CD4-positive, alpha-beta T cell treated with Interferon alpha-2 for 1 hour (primary cell): ENCODE data around the gene MOSPD3.

Experiments
- DNase-seq, 2 donors: peaks; one replicate each; pipeline ENCODE4 v3.0.0-alpha.2; 2020 to 2022

MOSPD3 gene

DNA sequence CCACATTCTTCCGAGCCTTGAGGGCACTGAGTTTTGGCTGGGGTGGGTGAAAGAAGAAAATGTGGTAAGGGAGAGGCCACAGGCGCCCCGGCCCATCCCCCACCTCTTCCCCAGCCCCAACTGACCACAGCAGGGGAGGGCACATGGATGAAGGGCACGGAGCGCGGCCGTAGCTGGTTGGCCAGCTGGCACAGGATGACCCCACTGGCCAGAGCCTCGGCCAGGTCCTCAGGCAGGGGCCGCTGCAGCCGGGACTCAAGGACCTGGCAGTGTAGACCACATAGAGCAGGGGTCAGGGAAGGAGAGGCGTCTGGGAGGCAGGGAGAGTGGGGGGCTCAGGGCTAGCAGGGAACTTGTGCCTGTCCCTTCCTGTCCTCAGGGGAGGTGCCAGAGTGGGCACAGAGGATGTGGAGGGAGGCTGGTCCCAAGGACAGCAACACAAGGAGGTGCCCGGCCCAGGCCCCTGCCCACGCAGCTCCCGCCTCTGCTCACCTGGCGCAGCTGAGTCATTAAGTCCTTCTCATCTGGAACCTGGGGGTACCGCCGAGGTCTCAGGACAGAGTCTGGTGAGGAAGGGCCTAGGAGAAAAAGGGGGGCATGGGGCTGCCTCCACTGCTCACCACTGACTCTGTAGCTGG lies 36.5 kb upstream of the MOSPD3 start:
- no peak for DNase-seq

DNA sequence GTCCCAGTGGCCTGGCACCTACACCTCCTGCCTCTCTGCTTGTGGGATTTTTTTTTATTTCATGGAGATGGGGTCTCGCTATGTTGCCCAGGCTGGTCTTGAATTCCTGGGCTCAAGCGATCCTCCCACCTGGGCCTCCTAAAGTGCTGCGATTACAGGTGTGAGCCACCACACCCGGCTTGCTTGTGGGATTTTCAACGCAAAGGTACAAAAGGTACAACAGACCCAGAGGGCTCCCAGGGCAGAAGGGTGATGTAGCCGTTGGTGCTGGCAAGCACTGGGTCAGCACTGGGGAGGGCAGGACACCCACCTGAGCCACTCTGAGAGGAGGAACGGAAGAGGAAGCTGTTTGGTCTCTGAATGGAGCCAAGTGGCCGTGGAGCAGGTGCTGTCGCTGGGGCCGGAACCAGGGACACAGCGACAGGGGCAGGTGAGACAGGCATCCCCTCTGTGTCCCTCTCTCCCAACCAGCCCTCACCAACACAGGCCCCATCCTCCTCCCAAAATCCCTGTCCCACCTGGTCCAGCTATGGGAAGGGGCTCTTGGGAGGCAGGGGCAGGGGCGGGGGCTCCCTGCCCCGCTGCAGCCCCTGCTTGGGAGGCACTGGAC lies 35.9 kb upstream of the MOSPD3 start:
- no peak for DNase-seq

DNA sequence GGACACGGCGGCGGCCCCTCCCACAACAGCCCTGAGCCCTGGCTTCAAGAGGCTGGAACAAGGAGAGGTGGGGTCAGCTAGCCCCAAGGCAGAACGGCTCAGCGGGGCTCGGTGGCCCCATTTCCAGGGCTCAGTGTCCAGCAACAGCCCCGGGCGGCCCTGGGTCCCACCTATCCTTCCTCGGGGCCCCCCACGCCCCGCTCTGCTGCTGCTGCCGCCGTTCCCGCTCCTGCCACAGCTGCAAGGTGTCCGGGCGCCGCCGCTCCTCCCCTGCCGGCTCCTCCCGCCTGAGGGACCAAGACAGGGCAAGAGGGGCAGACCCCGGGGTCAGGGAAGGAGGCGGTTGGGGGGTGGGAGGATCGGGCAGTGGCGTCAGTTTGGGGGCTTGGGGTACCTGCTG lies 35.2 kb upstream of the MOSPD3 start:
- DNase-seq: no peak

DNA sequence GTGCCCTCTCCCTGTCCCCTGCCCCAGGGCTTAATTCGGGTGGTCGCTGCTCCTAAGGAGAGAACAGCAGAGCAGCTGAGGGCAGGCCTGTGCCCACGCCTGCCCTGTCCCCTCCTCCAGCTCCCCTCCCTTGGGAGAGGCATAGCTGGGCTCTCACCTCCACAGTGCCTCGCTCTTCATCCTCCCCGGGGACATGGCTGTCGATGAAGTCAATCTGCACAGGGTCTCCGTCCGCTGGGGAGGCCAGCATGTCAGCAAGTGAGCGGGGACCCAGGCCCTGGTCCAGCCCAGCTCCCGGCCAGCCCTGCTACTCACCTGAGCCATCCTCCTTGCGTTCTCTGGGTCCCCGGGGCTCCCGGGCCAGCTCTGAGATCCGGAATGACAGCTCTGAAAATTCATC lies 34.8 kb upstream of the MOSPD3 start:
- DNase-seq: no peak

DNA sequence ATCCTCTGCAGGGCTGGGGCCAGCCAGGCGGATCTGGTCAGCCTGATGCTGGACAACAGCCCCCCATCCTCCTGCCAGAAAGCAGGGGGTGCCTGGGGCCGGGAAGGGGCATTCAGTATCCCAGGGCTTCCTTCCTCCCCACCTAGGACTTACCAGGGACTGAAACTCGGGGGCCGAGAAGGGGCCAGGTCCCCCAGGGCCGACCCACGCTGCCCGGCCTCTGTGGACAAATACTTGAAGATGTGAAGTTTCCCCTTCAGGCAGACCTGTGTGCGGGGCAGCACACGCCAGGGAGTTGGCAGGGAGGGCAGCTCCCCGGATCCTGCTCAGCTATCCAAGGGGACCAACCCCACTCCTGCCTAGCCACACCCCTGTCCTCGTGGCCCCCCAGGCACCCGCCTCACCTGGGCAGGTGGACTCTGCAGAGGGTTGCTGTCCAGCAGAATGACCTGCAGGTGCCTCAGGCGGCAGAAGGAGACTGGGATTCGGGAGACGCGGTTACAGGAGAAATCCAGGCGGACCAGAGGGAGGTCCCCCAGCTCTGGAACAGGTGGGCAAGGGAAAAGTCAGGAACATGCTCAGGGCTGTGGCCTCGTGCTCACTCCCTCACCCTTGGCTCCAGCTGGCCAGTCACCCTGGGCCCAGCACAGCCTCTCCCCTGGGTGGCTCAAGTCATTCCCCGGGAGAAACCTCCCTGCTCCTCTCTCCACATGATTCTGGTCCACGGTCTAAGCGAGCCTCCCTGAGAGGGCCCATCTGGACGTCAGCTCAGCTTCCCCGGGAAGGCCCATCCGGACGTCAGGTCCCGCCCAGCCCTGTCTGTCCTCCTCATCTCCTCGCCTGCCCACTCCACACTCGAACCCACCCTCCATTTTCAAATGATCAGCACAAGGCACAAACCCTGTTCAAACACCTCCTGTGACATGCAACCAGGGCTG lies 33.8 kb upstream of the MOSPD3 start:
- DNase-seq: no peak

DNA sequence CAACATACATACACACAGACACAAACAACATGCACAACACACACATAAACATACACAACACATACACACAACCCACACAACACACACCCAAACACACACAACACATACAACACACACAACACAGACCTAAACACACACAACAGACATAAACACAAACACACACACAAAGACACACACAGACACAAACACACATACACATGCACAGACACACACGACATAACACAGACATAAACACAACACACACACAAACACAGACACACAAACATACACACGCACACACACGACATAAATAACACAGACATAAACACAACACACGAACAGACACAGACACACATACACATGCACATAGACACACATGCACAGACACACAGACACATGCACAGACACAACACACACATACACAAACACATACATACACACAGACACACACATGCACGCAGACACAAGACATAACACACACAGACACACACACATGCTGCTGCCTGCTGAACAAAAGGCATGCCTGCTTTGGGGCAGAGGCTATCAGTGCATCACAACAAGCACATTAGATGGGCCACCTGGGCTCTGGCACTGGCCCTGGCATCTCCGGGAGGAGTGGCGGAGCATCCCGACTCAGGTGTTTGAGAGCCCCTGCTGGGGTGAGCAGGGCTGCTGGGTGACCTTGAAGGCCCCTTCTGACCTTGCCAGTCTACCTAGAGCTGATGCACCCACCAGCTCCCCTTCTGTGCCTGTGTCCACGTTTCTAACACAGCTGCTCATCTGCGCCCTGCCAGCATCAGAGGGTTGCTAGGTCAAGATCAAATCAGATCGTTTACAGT lies 31.7 kb upstream of the MOSPD3 start:
- DNase-seq: no peak

DNA sequence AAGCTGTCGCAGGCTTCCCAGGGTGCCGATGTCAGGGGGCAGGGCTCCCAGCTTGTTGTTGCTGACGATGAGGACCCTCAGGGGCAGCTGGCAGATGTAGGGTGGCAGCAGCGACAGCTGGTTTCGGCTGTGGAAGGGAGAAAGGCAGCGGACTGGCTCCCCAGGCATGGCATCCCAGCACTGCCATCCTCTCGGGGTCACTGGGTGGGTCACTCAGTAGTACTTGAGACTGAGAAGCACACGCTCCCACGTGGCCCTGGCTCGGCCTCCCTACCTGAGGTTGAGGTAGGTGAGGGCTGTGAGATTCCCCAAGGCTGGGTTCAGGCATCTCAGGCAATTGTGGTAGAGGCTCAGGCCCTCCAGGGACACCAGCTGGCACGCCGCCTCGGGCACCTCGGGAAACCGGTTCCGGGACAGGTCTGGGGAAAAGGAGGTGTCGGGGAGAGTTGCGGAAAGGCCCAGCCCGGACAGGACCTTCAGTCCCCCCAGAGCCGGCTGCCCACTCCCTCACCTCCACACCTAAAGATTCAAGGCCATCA lies 30.2 kb upstream of the MOSPD3 start:
- DNase-seq: no peak

DNA sequence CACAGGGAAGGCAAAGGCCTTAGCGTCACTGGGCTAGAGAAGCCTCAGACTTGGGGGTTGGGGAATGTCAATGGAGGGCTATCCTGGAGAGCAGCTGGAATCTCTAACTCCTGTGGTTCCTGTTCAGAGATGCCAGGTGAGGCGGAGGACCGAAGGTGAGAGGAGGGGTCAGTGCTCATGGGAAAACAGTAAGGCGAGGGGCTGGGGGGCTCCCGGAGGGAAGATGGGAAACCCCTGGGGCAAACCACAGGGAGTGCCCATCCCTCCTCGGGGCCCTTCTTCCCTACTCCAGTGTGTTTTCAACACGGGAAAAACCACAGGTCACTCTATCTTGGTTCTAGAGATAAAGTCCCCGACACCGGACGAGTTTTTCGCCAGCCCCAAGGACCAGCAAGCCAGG lies 29.7 kb upstream of the MOSPD3 start:
- no peak for DNase-seq

DNA sequence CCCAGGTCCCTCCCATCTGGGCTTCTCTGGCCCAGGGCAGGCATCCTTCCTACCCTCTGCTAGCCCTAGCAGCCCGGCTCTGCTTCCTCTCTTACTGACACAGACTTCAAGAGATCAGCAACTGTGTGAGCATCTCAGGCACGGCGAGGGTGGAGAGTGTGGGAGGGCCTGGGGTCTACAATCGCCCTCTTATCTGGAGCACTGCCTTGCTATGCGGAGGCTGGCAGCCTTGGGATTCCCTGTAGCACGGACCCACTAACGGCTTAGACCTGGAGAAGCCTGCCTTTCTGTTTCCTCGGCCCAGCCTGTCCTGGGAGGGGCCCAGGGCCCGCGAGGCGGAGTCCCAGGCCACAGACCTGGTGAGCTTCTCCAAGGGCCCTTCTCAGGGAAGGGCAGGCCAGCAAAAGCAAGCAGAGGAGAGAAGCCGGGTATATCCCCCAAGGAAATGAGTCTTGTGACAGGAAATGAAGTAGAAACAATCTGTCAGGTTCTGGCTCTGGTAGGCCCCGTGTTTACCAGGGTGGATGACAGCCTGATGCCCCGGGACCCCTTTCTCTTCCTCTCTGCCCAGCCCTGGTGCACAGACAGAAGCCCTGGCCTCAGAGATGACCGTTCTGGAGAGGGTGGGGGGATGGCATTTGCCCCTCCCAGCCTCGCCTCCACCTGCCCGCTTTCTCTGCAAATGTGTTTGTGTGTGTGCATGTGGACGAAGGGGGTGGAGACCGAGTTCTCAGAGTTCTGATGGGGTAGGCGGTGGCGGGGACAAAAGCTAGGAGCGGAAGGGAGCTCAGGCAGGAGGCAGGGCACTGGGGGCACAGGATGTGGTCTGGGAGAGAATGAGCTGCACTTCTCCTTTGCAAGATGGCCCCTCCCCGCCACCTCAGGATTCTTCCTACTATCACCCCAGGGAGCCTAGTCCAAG lies 28.9 kb upstream of the MOSPD3 start:
- DNase-seq: peak; percentile 56 to 70

DNA sequence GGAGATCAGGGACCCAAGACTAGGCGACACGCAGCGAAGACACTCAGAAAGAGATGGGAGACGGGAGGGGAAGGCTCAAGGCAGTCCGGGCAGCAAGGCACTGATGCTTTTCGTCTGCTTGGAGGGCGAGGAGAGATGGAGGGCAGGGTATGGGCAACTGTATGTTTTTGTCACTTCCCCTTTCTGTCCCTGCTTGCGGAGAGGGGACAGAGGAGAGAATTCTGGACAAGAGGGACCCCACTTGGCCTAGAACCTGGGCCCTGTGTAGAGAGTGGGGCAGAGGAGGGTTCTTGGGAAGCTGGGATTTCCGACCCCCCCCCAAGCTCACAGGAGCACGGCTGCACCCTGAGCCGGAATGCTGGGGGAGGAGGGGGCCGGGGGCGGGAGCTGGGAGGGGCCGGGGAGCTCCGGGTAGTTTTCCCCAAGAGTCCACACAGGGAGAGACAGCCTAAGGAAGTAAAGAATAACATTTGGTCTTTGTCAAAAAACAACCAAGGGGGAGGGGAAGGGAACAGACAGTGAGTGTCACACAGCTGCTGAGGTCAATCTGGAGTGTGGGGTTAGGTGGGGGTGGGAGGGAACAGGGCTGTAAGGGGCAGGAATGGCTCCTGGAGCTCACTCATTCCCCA lies 28.2 kb upstream of the MOSPD3 start:
- no peak for DNase-seq

DNA sequence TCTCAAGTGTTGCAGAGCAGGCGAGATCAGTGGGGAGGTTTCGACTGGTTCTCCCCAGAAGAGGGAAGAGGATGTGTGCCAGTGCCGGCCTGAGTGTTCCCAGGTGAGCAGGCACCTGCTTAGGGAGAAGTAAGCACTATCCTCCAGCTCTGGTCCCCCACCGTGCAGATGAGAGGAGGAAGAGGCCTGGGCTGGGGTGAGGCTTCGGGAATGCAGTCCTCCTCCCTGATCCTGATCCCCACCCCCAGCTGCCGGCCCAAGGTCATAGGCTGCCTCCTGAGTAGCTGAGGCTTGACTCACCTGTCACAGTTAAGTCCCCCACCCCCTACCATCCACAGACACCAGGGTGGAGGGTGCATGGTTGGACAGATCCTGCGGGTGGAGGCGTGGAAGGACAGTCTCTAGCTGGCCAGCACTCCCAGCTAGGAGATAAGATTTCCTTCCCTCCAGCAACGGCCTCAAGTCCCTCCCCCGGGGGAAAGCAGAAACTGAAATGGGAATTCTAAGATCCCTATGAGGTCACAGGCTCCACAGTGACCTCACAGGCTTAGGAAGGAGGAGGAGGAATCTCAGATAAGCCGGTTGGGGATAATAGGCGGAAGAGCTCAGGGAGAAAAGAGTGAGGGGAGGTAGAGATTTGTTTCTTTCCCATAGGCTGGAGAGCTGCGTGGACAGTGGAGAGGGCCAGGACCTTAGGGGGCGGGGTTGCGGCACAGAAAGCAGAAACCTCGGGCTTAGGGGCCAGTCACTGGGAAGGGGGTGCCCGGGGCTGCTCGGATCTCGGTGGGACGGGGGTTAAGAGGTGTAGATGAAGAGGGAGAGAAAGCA lies 27.4 kb upstream of the MOSPD3 start:
- DNase-seq: no peak

DNA sequence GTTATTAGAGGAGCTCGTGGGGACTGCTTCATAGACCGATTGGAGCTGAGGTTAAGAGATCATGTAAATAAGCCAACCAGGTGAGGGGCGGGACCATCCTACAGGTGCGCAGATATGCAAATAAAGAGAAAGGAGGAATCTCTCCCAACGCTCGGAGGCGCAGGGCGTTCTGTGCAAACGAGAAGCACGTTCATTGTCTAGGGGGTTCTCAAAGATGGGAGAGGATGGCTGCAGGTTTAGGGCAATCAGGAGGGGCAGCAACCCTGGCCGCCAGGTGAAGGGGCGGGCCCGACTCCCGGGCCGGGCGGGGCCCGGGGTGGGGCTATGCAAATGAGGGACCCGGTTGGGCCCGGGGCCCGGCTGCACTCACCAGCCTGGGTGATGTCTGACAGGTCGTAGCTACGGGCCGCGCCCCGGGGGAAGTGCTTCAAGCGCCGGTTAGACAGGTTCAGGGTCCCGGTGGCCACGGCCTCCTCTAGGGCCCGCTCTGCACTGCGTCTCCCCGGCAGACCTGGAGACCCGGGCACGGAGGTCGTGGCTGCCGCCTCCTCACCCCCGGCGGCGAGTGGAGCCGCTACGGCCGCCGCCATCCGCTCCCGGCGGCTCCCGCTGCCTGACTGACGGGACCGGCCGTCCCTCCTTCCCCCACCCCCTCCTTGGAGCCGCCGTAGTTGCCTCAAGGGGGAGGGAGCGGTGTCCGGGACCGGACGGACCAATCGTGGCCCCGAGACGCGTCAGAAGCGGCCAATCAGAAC lies 26.7 kb upstream of the MOSPD3 start, which contains the start of gene LRCH4:
Gene LRCH4 (minus strand): TSS at position 619 of the 755 bp plus-strand sequence. CDS start 29 bp downstream, at position 590.
- DNase-seq: peak; percentile 50 to 72

DNA sequence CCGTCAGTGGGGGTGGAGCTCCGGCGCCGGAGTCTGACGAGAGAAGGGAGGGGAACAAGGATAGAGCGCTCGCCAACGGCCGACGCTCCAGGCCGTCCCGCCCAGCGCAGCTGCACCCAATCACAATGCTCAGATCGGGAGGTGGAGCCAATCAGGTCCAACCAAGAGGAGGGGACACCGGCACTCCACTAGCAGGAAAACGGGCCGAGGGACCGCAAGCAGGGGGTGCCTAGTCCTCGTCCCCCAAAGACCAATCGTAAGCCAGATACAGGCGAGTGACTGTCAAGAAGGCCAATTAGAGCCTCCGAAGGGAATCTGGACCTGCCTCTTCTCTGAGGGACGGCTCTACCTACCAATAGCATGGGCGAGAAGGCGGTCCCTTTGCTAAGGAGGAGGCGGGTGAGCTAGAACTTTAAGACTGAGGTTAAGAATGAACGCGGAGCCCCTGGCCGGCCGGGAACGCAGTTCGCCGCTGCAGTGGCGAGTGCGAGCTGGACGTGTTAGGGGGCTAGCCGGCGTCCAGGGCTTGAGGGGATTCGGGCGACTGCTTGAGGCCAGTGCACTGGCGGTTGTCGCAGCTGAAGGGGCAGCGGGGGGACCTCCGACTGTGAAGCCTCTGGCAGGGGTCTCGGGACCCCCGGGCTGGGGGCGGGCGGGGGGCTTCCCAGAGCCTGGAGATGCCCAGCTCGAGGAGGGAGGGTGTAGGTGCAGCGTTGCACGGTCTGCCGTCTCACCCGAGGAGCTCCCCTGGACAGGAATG lies 25.9 kb upstream of the MOSPD3 start, which contains the start of gene FBXO24:
Gene FBXO24 (plus strand): TSS at position 63 of the 760 bp plus-strand sequence. CDS start 298 bp downstream, at position 361.
- DNase-seq: peak; percentile 100

DNA sequence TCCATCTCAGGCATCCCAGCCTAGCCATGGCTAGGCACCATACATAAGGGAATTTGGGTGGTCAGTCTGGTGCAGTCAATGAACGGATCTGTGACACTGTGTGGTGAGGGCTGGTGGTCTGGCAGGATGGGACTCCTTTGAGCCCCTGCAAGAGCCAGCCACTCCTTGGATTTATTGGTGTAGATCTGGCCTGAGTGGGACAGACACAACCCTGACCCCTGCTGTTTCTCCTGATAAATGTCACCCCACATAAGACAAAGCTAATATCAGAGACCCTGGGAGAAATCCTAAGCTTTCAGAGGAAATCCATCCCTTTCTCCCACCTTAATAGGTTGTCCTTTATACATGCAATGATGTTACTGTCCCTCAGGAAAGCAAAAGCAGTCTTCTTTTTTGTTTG lies 23.9 kb upstream of the MOSPD3 start:
- no peak for DNase-seq

DNA sequence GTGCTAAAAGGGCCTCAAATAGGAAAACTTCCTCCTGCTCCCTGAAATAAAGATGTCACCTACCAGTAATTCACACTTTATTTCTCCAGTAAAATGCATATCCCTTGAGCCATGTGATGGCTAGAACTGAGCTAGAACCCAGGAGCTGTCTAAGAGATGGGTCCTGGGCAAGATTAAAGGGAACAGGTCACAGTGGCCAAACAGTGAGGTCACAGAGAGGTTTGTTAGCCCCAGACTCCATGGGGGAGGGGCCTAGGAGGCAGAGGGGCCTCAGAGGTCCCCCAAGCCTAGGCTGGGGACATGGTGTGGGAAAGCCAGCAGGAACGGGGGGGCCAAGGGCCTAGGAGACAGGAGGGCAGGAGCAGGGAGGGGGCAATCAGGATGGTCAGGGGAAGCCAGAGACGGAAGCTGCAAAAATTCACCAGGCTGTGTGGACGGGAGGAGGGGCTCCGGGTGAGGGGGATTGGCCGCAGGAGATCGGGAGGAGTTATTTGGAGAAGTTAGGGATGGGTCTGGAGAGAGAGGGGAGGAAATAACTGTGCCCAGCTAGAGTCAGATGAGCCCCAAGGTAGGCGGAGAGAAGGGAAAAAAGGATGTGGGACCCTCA lies 22.9 kb upstream of the MOSPD3 start:
- no peak for DNase-seq

DNA sequence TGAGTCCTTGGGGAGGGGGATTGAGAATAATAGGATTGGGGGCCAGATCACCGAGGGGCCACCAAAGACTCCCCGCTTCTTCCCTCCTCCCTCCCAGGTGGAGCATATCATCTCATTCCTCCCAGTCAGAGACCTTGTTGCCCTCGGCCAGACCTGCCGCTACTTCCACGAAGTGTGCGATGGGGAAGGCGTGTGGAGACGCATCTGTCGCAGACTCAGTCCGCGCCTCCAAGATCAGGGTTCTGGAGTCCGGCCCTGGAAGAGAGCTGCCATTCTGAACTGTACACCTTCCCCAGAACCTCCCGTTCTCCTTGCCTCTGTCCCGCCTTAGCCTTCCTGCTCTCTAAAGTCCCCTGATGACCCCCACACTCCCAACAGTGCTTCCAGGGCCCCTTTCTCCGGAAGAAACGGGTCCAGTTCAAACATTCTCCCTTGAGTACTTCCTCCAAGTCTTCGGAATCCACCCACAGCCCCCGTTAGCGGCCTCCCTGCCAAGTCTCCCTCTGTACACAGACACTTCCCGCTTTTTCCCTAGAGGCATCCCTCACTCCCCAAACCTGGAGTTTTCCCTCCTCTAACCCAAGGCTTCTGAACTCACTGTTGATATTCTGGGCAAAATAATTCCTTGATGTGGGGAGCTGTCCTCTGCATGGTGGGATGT lies 22.1 kb upstream of the MOSPD3 start:
- no peak for DNase-seq

DNA sequence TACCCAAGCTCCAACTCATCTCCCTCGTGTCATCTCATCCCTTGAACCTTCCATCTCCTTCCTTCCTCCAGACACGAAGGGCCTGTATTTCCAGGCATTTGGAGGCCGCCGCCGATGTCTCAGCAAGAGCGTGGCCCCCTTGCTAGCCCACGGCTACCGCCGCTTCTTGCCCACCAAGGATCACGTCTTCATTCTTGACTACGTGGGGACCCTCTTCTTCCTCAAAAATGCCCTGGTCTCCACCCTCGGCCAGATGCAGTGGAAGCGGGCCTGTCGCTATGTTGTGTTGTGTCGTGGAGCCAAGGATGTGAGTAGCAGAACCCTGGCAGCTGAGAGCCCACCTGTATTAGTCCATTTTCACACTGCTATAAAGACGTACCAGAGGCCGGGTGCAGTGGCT lies 20.7 kb upstream of the MOSPD3 start:
- DNase-seq: no peak
